GM18867 (cell line): ENCODE results near the gene ANAPC5.

Source experiments
- ATAC-seq: cut with Tn5 transposase; IDR thresholded peaks from one replicate; pipeline ENCODE4 v1.9.1; 2021; ENCODE audit warnings: mild to moderate bottlenecking, moderate library complexity; ENCODE audit not compliant: unreplicated experiment

Gene ANAPC5

DNA sequence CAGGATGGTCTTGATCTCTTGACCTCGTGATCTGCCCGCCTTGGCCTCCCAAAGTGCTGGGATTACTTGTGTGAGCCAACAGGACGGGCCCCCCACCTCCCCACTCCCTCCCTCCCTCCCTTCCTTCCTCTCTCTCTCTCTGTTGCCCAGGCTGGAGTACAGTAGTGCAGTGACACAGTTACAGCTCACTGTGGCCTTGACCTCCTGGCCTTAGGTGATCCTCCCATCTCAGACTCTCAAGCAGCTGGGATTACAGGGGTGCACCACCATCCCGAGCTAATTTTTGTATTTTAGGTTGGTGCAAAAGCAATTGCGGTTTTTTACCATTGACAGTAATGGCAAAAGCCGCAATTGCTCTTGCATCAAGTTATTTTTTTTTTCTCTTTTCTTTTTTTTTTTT is 19.2 kb upstream of the ANAPC5 start:
- no peak for ATAC-seq

DNA sequence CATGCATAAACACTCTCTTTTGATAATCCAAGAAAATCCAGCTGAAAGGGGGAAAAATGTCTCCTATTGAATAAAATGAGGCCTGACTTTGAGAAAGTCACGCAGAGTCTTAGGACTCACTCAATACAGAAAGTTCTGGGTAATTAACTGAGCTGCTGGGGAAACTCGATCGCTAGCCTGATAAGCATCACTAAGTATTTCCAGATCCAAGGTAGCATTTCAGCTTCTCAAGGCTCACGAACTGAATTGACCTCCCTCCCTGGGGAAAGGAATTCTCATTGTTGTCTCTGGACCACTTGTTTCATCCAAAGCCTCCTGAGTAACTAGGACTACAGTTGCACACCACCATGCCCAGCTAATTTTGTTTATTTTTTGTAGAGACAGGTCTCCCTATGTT is 13.8 kb upstream of the ANAPC5 start:
- ATAC-seq, result no peak

DNA sequence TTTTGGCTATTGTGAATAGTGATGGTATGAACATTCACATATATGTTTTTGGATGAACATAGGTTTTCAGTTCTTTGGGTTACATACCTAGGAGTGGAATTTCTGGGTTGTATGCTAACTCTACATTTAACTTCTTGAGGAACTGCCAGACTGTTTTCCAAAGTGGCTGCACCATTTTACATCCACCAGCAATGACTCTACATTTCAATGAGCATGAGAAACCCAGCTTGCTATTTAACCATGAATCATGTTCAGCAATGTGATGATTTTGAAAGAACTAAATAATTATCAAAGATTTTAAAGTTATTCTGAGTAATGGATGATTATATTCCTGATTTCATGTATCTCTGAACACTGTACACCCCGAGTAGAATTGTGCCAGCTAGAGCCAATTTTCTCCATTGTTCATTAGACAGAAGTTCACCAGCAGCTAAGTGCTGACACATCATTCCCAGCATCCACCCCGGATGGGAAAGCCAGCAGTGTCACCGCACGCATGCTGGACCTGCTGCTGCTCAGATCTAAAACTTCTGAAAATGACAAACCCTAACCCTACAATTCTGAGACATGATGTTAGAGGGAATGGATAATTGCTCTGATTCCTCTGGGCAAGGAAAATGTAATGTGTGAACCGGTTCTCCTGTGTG is 13.3 kb upstream of the ANAPC5 start:
- ATAC-seq, result no peak

DNA sequence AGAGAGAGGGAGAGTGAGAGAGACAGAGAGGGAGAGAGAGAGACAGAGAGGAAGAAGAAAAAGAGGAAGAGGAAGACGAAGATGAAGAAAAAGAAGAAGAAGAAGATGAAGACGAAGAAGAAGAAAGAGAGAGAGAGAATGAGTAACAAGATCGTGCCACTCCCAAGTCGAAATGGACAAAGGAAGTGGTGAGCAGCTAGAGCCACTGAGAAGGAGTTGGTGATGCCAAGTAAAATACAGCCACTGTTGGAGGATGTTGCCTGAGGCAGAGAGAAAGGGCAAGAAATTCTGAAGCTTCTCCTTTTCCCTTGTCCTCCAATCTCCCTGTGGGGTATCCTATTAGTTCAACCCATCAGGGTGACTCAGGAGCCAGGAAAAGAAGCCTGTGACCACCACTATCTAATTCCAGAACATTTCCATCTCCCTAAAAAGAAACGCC is 12.5 kb upstream of the ANAPC5 start:
- no peak for ATAC-seq

DNA sequence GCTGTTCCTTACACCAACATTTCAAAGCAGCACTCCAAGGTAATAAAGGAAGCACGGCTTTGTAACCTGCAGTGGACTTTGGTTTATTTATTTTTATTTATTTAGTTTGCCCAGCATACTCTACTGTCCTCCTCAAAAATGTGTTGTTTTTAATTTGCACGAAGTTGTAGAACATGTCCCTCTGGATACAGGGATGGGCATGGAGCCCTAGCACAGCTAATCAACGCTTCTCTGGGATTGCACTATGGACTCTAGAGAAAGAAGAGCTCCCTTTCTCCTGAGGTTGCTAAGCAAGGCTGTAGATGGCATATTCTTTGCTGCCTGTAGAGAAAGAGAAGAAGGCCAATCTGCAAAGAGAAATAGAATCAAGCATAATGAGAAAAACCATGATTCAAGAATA is 5.9 kb upstream of the ANAPC5 start:
- no peak for ATAC-seq

DNA sequence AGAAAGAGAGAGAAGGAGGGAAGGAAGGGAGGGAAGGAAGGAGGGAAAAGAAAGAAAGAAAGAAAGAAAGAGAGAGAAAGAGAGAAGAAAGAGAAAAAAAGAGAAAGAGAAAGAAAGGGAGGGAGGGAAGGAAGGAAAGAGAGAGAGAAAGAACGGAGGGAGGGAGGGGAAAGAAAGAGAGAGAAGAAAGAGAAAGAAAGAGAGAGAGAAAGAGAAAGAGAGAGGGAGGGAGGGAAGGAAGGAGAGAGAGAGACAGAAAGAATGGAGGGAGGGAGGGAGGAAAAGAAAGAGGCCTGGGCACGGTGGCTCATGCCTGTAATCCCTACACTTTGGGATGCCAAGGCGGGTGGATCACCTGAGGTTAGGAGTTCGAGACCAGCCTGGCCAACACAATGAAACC is 5.1 kb upstream of the ANAPC5 start:
- ATAC-seq, result no peak

DNA sequence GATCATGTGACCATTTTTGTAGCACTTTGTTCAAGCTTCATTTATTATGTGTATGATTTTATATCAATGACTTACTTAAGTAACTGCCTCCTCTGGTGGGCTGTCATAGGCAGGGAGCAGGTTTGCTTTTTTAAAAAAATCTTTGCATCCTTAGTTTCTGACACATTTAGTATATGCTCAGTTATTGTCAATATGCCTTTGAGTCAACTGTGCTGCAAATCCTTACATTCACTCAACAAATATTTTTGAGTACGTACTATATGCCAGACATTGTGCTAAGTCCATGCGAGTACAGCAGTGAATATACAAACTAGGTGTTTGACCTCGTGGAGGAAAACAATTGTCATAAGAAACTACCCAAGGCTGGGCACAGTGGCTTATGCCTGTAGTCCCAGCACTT is 4.4 kb upstream of the ANAPC5 start:
- no peak for ATAC-seq

DNA sequence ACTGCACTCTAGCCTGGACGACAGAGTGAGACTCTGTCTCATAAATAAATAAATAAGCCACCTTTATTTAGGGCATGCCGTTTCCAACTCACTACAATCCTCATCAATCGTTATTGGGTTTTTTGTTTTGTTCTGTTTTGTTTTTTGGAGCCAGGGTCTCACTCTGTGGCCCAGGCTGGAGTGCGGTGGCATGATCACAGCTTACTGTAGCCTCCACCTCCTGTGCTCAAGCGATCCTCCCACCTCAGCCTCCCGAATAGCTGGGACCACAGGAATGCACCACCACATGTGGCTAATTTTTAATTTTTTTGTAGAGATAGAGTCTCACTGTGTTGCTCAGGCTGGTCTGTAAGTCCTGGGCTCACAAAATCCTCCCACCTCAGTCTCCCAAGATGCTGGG is 3.6 kb upstream of the ANAPC5 start:
- ATAC-seq, result no peak

DNA sequence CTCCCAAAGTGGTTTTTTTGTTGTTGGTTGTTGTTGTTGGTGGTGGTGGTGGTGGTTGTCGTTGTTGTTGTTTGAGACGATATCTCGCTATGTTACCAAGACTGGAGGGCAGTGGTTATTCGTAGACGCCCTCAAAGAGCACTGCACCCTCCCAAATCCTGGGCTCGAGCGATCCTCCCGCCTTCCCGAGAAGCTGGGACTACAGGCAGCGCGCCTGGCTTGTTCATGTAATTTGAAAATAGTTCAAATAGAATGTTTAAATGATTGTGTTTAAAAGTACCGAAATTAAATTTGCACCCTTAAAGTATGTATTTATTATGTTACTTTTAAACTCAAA is 439 bp upstream of the ANAPC5 start:
- ATAC-seq, result no peak

DNA sequence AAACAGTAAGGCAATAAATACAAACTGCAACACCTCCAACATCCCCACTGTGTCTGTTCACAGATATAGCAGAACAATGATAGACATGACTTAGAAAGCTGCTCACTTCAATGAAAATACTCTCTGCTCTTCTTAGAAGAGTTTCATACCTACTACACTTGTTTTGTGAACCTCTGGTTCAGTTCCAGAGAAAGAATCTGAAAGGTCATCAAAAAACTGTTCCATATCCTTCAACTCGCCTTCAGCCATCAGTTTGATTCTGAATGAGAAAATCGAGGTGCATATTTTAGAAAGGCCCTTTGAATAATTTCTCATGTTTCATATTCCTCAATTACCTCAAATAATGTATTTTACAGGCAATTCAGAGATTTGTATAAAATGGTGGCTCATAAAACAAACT is 5.5 kb downstream of the ANAPC5 start:
- ATAC-seq, result no peak

DNA sequence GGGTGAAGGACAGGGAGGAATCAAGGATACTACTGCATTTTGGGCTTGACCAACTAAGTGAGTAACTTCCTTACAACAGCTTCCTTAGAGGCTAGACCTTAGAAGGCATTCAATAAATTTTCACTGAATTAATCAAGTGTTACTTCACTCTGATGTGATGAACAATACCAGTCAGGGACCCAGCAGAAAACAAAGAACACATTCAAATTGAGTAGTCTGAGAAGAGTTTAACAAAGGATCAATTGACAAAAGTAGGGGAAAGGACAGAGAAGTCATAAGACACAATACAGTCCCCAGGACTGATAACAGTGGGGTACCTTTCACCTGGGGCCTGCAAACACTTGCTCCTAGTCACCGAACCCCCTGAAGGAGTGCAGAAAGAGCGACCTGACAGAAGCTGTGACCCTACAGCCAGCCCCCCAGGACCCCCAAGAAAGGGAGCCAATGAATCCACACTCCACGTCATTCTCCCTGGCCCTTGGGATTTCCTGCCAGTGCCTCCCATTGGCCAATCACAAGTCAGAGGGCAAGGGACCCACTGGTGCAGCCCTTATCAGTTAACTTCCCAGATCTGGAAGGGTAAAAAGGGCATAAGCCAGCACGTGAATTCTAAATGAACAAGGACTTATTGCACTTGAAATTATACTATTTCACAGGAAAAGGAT is 6.9 kb downstream of the ANAPC5 start:
- ATAC-seq, result no peak

DNA sequence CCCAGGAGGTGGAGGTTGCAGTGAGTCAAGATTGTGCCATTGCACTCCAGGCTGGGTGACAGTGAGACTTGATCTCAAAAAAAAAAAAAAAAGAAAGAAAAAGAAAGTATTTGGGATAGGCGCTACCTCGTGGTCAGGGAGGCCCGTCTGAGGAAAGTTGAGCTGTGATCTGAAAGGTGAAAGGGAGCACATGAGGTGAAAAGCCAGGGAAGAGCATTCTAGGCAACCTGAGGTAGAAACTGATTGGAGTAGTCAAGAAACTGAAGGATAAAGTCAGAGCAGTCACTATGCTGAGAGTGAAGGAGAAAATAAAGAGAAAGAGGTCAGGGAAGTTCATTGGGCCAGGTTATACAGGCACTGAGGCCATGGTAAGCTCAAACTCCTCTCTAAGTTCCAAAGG is 7.7 kb downstream of the ANAPC5 start:
- ATAC-seq, result no peak

DNA sequence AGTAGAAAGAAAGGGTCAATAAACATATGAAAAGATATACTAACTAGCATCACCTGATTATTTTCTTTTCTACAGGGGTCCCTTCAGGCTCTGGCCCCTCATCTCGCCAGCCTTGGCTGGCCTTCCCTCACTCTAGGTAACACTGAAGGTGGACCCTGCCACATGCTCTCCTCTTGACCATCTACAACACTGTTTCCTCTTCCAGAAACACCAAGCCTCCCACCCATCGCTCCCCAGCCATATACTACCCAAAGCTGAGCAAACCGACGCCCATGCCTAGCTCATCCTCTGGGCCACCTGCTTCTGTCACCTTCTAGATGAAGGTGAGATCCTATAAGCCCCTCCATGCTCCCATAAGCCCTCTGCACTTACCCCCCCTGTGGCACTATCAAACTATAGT is 14.8 kb downstream of the ANAPC5 start:
- no peak for ATAC-seq

DNA sequence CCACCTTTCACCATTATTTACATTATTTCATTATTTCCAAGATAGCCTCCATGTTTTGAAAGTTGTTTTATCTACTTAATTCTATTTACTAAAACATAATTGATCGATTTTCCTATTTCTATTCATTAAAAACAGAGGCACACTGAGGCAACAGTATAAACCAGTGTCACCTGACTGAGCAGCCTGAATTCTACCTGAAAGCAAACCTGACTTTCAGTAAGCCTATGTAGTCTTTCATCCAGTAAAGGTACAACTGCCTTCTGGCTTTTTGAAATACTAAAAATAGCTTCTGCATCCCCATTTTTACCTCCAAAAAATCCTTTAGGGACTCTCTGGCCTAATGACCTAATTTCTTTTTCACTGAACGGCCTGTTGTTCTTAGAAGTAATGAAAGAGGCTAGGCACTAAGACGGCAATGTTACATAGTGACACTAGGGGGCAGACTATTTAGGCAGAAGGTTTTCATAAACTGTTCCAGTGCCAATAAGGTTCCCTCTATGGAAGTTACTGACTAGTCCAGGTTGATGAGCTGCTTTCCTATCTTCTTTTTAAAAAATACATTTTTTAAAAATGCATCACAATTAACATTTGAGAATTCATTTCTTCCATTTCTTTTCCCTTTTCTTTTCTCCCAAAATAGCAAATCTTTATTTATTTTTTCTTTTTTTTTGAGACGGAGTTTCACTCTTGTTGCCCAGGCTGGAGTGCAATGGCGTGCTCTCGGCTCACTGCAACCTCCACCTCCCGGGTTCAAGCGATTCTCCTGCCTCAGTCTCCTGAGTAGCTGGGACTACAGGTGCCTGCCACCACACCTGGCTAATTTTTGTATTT is 17.5 kb downstream of the ANAPC5 start:
- ATAC-seq, result no peak

DNA sequence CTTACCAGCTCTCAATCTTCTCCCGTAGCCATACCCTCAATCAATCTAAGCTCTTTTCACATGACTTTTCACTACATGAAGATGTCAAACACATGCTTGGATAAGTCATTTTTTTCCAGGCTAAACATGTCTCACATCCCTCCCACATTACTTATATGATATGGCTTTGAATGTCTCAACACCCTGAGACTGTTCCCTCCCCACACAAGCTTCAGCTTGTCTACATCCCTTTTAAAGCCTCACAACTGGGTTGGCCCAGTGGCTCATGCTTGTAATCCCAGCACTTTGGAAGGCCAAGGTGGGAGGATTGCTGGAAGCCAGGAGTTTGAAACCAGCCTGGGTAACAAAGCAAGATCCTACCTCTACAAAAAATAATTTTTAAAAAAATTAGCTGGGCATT is 18.5 kb downstream of the ANAPC5 start:
- no peak for ATAC-seq

DNA sequence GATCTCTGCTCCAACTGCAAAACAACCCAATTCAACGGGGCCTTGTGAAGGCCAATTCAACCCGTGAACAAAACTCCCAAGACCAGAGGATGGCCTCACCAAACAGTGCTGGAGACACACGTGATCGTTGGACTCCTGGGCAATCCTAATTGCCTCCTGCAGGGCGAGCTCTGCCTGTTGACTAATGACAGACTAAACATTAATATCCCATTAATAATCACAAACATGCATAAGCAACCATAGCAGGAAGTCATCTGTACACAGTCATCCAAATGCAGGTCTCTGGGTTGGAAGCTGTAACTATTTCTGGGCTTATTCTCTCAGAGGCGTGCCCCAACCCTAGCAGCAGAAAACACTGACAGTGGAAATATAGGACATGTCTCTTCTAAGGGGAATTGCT is 21.0 kb downstream of the ANAPC5 start:
- ATAC-seq, result no peak

DNA sequence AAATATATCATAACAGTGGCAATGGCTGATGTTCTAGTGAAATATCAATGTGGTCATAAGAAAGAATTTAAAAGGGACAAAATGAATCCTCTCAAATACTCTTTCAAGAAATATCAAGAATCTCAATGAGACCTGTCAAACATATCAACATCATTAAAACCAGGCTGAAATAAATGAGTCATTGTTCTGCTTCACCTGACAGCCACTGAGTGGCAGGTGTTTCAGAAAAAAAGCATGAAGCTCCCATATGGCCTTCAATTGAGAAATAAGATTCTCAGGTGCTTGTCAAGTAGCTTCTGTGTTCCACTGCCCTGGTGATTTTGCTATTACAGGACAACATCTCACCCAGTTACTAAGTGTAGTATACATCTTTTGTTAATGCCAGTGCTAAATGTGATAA is 21.5 kb downstream of the ANAPC5 start:
- ATAC-seq, result no peak

DNA sequence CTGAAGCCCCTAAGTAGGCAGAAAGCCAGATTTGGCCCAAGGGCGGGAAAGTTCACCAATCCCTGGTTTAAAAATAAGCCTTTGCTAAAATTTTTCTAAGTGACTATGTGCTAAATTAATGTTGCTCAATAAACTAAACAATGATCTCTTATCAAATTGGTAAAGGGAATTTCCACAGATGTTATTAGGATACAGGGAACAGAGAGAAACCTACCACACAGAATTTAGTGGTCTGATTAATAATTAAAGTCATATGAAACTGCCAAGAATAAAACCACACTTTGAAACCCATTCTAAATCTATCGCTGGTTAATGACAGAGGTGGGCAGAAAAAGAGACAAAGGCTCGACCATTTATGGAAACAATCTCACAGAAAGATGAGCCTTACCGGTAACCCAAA is 22.0 kb downstream of the ANAPC5 start:
- ATAC-seq, result no peak

DNA sequence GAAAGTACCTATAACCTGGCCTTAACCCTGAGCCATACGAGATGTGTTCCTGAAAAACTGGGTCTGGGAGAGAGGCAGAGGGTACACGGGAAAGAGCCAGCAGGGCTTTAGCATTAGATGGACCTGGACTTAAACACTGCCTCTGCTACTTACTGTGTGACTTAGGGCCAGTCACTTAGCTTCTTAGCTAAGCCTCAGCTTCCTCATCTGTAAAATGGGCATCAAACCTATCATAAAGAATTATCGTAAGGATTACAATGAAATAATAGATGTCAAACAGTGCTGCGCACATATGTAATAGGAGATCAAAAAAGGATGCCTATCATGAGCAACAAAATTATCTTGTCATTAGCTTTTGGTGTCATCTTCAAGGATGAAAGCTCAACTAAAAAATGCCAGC is 23.6 kb downstream of the ANAPC5 start:
- no peak for ATAC-seq

DNA sequence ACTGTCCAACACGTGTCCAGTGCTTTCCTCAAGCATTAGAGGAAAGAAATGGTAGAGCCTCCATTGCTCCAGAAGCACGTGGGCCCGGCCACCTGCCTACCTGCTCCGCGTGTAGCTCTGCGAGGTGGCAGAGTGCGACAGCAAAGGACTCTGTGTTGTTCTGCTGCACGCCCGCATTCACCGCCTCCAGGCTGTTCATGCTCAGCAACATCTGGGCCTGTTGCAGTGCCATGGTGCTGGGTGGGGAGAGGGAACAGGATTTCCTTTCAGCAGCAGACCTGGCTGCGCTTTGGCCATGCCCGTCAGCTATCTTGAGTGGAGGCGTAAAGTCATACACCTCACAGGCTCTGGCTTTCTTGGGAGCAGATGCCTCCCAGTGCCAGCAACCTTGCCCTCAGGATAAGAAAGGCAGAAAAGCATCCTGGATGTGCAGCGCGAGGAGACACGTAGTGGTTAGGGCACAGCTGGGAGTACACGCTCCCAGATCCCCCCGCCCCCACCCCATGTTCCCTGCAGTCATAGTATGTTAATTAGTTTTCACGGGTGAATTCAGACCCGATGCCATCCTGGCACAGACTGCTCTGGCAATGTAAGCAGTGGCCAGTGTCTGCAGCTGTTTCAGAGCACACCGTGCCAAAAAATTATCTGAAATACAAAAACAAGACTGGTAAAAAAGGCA is 25.1 kb downstream of the ANAPC5 start:
- ATAC-seq, result no peak

DNA sequence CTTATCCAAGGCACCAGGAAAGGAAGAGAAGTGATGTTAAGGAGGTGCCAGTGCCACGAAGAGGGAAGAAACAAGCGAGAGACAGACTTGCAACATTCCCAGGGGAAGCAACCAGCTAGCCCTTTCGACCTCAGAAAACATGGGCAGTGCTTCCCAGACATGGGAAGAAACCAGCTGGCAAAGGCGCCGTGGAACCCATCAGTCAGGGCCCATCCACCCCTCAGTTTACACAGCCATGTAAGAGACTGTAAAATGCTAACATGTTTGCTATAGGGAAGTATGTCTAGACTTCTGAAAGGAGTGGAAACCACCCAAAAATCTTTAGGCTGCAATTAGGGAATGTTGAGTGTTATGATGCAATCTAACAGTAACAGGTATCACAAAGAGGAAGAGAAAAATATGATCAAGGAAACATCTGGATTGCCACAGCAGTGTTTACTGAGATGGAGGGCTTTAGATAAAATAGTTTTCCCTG is 26.3 kb downstream of the ANAPC5 start:
- ATAC-seq, result no peak

DNA sequence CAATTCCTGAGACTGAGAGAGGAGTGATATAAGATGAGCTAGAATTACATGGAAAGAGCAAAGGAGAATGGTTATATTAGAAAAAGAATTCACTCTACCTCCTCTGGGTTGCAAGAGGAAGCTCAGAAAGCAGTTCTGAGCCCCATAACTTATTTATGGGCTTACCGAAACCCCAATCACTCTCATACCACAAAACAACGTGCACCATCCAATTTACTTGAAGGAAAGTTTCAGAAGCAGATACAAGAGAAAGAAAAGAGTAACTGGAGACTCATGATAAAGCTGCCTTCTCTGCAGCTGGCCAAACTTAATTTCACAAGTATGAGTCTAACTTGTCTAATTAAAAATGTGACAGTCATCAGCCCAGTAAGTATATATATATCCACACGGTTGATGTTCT is 28.3 kb downstream of the ANAPC5 start:
- no peak for ATAC-seq
